ENCODE results near the gene MAP7. TPM values are rescaled to one million over a fixed set of nuclear protein-coding genes. Genes with fewer than 3 reads are reported as not detected.

Gene MAP7
- total RNA-seq, 1 donor from 2014 or later: 0.77 TPM

- H3K36me3 Mint-ChIP-seq (ENCODE audit: low read depth): no peaks in the 10 kb centered on the region
- H3K9me3 Mint-ChIP-seq (ENCODE audit: low read depth): no peaks in the 10 kb centered on the region
- H3K27me3 Mint-ChIP-seq (ENCODE audit: low read depth): peaks cover 23% of the 10 kb centered on the region
- no peak overlapping the region for H3K27ac Mint-ChIP-seq (ENCODE audit: unreplicated experiment)
- no peak for DNase-seq (ENCODE audit: low spot score)
- H3K4me3 Mint-ChIP-seq (ENCODE audit: unreplicated experiment): no peak overlapping the region
- no peak for TF ChIP-seq CTCF (IDR thresholded peaks at IDR 0.05)
- no peaks in the 10 kb centered on the region for H3K4me1 Mint-ChIP-seq (ENCODE audit: low read depth)
These were observed 83.4 kb downstream of the MAP7 start for GRCh38 chr6:136466777-136467176.

DNA sequence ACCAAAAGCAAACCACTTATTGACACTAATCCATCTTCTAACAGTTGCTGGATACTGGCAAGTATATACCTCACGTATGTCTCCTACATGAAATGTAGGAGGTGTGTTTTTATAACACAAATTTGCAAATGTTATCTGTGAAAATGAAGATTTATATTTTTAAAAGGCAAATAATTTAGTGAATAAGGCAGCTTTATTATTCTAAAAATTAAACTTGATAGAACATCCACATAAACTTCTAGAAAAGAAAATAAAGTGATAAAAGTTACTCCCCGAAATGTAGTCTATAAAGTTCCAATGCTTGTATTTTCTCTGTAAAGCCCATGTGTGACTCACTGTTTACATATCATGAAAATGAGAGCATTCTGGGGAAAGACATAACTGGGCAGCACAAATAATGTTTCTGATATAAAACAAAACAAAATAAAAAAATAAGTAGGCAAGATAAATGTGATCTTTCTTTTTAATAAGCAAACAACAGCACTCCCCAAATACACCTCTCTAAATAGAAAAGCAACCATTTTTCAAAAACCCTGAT is 84.4 kb downstream of the MAP7 start:
- no peak overlapping the region for H3K27ac Mint-ChIP-seq (ENCODE audit: unreplicated experiment)

GRCh38 chr6:136464874-136465273 is 85.3 kb downstream of the MAP7 start:
- Mint-ChIP-seq H3K36me3 (ENCODE audit: low read depth) (no peaks in the 10 kb centered on the region), H3K4me1 (ENCODE audit: low read depth) (no peaks in the 10 kb centered on the region), H3K9me3 (ENCODE audit: low read depth) (no peaks in the 10 kb centered on the region), H3K27me3 (ENCODE audit: low read depth) (peaks cover 16% of the 10 kb centered on the region), H3K27ac (ENCODE audit: unreplicated experiment) (no peak overlapping the region), H3K4me3 (ENCODE audit: unreplicated experiment) (no peak overlapping the region)
- no peak for DNase-seq (ENCODE audit: low spot score)
- no peak for TF ChIP-seq CTCF (IDR thresholded peaks at IDR 0.05)

More for the DNA sequence above, 84.4 kb downstream of the MAP7 start:
- Mint-ChIP-seq H3K4me3 (ENCODE audit: unreplicated experiment) (no peak overlapping the region), H3K27me3 (ENCODE audit: low read depth) (peaks cover 23% of the 10 kb centered on the region), H3K4me1 (ENCODE audit: low read depth) (no peaks in the 10 kb centered on the region), H3K9me3 (ENCODE audit: low read depth) (no peaks in the 10 kb centered on the region), H3K36me3 (ENCODE audit: low read depth) (no peaks in the 10 kb centered on the region)
- TF ChIP-seq CTCF (IDR thresholded peaks at IDR 0.05): no peak
- no peak for DNase-seq (ENCODE audit: low spot score)

DNA sequence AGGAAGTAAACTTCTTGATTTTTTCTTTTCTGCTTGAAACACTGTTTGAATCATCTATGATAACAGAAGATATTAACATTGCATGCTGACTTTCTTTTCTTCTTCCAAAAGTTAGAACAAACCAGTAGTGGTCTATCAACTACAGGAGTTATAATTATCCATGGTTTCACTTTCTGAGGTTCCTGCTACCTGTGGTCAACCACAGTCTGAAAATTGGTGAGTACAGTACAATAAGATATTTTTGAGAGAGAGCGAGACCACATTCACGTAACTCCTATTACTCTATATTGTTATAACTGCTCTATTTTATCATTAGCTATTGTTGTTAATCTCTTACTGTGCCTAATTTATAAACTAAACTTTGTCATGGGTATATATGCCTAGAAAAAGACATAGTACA is 86.1 kb downstream of the MAP7 start:
- H3K4me3 Mint-ChIP-seq (ENCODE audit: unreplicated experiment): no peak overlapping the region
- no peaks in the 10 kb centered on the region for H3K36me3 Mint-ChIP-seq (ENCODE audit: low read depth)
- no peaks in the 10 kb centered on the region for H3K4me1 Mint-ChIP-seq (ENCODE audit: low read depth)
- TF ChIP-seq CTCF (IDR thresholded peaks at IDR 0.05): no peak
- no peak overlapping the region for H3K27ac Mint-ChIP-seq (ENCODE audit: unreplicated experiment)
- no peak for DNase-seq (ENCODE audit: low spot score)
- H3K27me3 Mint-ChIP-seq (ENCODE audit: low read depth): peaks cover 15% of the 10 kb centered on the region
- no peaks in the 10 kb centered on the region for H3K9me3 Mint-ChIP-seq (ENCODE audit: low read depth)

DNA sequence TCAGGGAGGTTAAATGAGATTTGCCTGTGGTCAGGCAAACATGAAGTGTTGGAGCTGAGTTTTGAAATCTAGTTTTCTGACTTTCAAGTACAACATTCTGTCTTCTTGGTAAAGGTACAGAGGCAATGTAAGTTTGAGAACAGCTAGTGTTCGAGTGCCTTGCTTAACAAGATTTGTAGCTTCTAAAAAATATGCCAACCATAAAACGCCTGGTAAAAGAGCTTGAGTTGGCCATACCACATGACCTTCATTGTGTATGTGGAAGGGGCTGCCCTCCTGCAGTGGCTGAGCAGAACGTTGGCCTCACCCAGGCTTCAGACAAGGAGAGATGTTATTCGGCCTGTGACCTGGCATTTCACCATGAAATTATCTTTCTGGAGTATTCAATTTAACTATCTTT is 86.5 kb downstream of the MAP7 start:
- H3K4me3 Mint-ChIP-seq (ENCODE audit: unreplicated experiment): no peak overlapping the region
- no peak for DNase-seq (ENCODE audit: low spot score)
- no peaks in the 10 kb centered on the region for H3K4me1 Mint-ChIP-seq (ENCODE audit: low read depth)
- peaks cover 15% of the 10 kb centered on the region for H3K27me3 Mint-ChIP-seq (ENCODE audit: low read depth)
- no peak overlapping the region for H3K27ac Mint-ChIP-seq (ENCODE audit: unreplicated experiment)
- H3K36me3 Mint-ChIP-seq (ENCODE audit: low read depth): no peaks in the 10 kb centered on the region
- no peak for TF ChIP-seq CTCF (IDR thresholded peaks at IDR 0.05)
- H3K9me3 Mint-ChIP-seq (ENCODE audit: low read depth): peaks cover under 1% of the 10 kb centered on the region
